H1 (cell line): ENCODE data around the gene DDX59. TPM values are rescaled to one million over a fixed set of nuclear protein-coding genes. Genes with fewer than 3 reads are reported as not detected.

Experiments used
- BACH1 ChIP-seq: IDR thresholded peaks from 2 replicates; pipeline ENCODE4 v1.6.1; 2012; ENCODE audit warnings: low read length, improper control_type of control experiment
- BCL11A ChIP-seq, 2 experiments: IDR thresholded peaks; one replicate each; pipeline ENCODE4 v1.6.1; 2011; ENCODE audit warnings: low read depth in 2 of 2, low read length in 2 of 2, mild to moderate bottlenecking in 2 of 2
- CEBPB ChIP-seq: IDR thresholded peaks from 2 replicates; pipeline ENCODE4 v1.6.1; 2012; ENCODE audit warnings: low read depth, low read length
- CHD7 ChIP-seq: fragments of 300-600 bp; sonication (generic); IDR thresholded peaks from 2 replicates; pipeline ENCODE4 v1.7.1; 2012; ENCODE audit warnings: low read length, moderate library complexity, mild to moderate bottlenecking, inconsistent platforms; ENCODE audit not compliant: insufficient replicate concordance
- NANOG ChIP-seq: IDR thresholded peaks from 2 replicates; pipeline ENCODE4 v1.6.1; 2011; ENCODE audit warnings: low read length, low read depth, mild to moderate bottlenecking, inconsistent platforms; ENCODE audit not compliant: insufficient read depth, poor library complexity, severe bottlenecking
- PHF8 ChIP-seq: fragments of 200-600 bp; sonication (generic); conservative IDR thresholded peaks from 2 replicates; pipeline ENCODE4 v1.7.1; 2012; ENCODE audit warnings: low read depth, mild to moderate bottlenecking, inconsistent platforms, low read length, moderate library complexity
- SAP30 ChIP-seq: fragments of 300-600 bp; sonication (generic); IDR thresholded peaks from 2 replicates; pipeline ENCODE4 v1.7.1; 2012; ENCODE audit warnings: low read length, moderate library complexity, mild to moderate bottlenecking, inconsistent platforms; ENCODE audit not compliant: insufficient read depth, insufficient replicate concordance
- TBP ChIP-seq: IDR thresholded peaks from 2 replicates; pipeline ENCODE4 v1.6.1; 2011; ENCODE audit warnings: low read depth, low read length, improper control_type of control experiment
- TEAD4 ChIP-seq: IDR thresholded peaks from 2 replicates; pipeline ENCODE4 v1.6.1; 2012; ENCODE audit warnings: low read depth, low read length, inconsistent platforms, mixed read lengths
- polyA plus RNA-seq, 7 experiments: library from polyadenylated mRNA; depleted of rRNA in 3 of 7; stranded (reverse) in 5 of 7; unstranded in 2 of 7; fragments of >200 nt in 5 of 7; fragments of 200-250 nt in 2 of 7; gene quantifications; 1 replicate in 5 of 7; 2 replicates in 1 of 7; 4 replicates in 1 of 7; pipeline versions ENCODE4 v1.2.1 to v1.2.3, GENCODE V29; 2011 to 2013; ENCODE audit warnings: missing spikeins in 2 of 7, mixed read lengths in 2 of 7
- total RNA-seq: library from RNA; stranded (reverse); fragmentation: NEBNext Ultra II Directional; extraction: Animal tissue kit (Norgen Biotek cat#: 25700); gene quantifications from 2 replicates; pipeline ENCODE4 v1.2.1, GENCODE V29; 2021
- TF ChIP-seq, protein P1 (sequence below): IDR thresholded peaks from 2 replicates; pipeline ENCODE4 v1.6.1; 2011; ENCODE audit warnings: low read length, improper control_type of control experiment

Gene DDX59
- total and polyA plus RNA-seq, 2 of the 8 experiments (the other 6 are each of a cell fraction or from before 2014, with no cell fraction given), result 8.3 to 19.4 TPM

DNA sequence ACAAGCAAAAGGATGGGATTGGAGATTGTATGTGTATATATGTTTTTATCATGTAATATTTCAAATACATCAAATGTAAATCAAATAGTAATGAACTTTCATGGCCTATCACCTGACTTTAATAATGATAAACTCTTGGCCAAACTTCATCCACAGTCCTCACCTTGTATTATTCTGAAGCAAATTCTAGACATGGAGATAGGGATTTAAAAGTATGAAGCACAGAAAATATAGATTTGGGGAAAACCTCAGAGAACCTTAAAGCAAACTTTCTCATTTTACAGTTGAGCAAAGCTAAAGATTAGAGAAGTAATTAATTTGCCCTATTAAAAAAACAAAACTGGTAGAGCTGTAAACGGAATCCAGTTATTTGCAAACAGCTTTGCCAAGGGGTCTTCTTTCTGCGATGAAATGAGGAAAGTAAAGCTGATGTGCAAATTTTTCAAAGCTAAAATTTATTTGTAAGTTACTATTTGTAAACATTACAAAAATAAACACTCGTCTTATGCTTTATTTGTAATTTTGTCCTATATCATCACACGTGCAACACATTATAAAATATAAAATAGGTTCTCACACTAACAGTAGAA is 29.2 kb downstream of the DDX59 start (continued):
- TF ChIP-seq CHD7 (no peak), TBP (no peak), SAP30 (no peak), PHF8 (no peak), BACH1 (no peak), NANOG (no peak), TEAD4 (no peak), BCL11A (IDR thresholded peaks at IDR 0.05; ENCODE audit: low read depth in 2 of 2, low read length in 2 of 2) (no peak), CEBPB (no peak)
- TF ChIP-seq, protein P1, sequence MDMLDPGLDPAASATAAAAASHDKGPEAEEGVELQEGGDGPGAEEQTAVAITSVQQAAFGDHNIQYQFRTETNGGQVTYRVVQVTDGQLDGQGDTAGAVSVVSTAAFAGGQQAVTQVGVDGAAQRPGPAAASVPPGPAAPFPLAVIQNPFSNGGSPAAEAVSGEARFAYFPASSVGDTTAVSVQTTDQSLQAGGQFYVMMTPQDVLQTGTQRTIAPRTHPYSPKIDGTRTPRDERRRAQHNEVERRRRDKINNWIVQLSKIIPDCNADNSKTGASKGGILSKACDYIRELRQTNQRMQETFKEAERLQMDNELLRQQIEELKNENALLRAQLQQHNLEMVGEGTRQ, result no peak
